Cerebellar cortex (tissue), 1 donor: ENCODE results near the gene C1D.

Experiments
- DNase-seq: peaks from one replicate; pipeline ENCODE4 v3.0.0-alpha.2; 2015; ENCODE audit warnings: low spot score

C1D gene

GRCh38 chr2:68057658-68058396, 5.0 kb downstream of the C1D start:
- no peak for DNase-seq

- DNase-seq: no peak
Measured at GRCh38 chr2:68052717-68053422, 9.9 kb downstream of the C1D start.

GRCh38 chr2:68050353-68050752, 12.5 kb downstream of the C1D start:
- no peak for DNase-seq

GRCh38 chr2:68046642-68047240, 16.1 kb downstream of the C1D start:
- no peak for DNase-seq

GRCh38 chr2:68046224-68046623, 16.6 kb downstream of the C1D start:
- no peak for DNase-seq

GRCh38 chr2:68045342-68045741, 17.5 kb downstream of the C1D start:
- no peak for DNase-seq

GRCh38 chr2:68044099-68044498, 18.7 kb downstream of the C1D start:
- DNase-seq: no peak

- DNase-seq: no peak
Measured at GRCh38 chr2:68043695-68044094, 19.1 kb downstream of the C1D start.

- no peak for DNase-seq
Measured at GRCh38 chr2:68043032-68043431, 19.8 kb downstream of the C1D start.

- DNase-seq: no peak
Measured at GRCh38 chr2:68041704-68042245, 21.0 kb downstream of the C1D start.

GRCh38 chr2:68040078-68040477, 22.7 kb downstream of the C1D start:
- DNase-seq: no peak

GRCh38 chr2:68039317-68039716, 23.5 kb downstream of the C1D start:
- no peak for DNase-seq

- DNase-seq: no peak
Measured at GRCh38 chr2:68032702-68033101, 30.1 kb downstream of the C1D start.

- peak; percentile 79 for DNase-seq
Measured at GRCh38 chr2:68031542-68032160, 31.2 kb downstream of the C1D start.

GRCh38 chr2:68031043-68031442, 31.8 kb downstream of the C1D start:
- DNase-seq: no peak

GRCh38 chr2:68030529-68030928, 32.3 kb downstream of the C1D start:
- DNase-seq: no peak

- DNase-seq: no peak
Measured at GRCh38 chr2:68027959-68028358, 34.8 kb downstream of the C1D start.

- DNase-seq: no peak
Measured at GRCh38 chr2:68024450-68024849, 38.4 kb downstream of the C1D start.

GRCh38 chr2:68023904-68024303, 38.9 kb downstream of the C1D start:
- DNase-seq: no peak

GRCh38 chr2:68018727-68019126, 44.1 kb downstream of the C1D start:
- no peak for DNase-seq

GRCh38 chr2:68009526-68009925, 53.3 kb downstream of the C1D start:
- no peak for DNase-seq

GRCh38 chr2:68000170-68000825, 62.5 kb downstream of the C1D start:
- no peak for DNase-seq
